Fibroblast of upper back skin (primary cell): ENCODE results near the gene TRERF1.
A peak's percentile ranks its signal among the peaks of the same experiment; 100 is the strongest.

Experiments used
- DNase-seq: peaks from one replicate; pipeline ENCODE4 v3.0.0-alpha.2; 2013

Gene TRERF1

DNA sequence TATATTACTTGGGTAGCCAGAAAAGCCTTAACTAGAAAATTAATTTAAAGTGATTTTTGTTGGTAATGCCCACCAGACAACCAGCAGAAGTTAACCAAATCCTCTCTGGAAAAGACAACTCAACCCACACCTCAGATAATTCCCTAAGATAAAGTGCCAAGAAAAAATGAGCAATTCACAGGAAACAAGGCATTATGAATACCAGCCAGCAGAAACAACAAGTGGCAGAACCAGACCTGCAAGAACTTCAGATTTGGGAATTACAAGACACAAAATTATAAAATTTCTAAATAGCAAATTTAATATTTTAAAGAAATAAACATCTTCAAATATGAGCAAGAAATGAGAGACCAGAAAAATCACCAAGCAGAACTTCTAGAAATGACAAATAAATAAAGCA is 154.1 kb downstream of the TRERF1 start:
- no peak for DNase-seq

DNA sequence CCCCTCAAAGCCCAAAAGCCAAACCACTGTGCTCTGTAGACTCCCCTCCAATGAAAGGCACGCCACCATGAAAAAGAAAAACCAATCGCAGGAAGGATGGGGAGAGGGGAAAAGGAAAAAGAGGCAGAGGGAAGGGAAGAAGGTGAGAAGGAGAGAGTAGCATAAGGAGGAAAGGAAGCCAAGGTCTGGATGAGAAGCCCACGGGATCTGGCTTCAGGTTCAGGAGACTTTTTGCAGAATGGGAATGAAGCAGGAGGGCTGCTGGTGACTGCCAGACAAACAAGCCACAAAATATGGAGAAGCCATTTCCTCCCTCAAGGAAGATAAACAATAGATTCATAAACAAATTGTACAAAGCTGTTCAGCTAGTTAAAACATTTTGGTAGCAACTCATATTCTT is 155.1 kb downstream of the TRERF1 start:
- no peak for DNase-seq

- DNase-seq: no peak
Measured at GRCh38 chr6:42295677-42296076, 156.0 kb downstream of the TRERF1 start.

- DNase-seq: no peak
Measured at GRCh38 chr6:42295181-42295580, 156.5 kb downstream of the TRERF1 start.

- peak; percentile 39 for DNase-seq
Measured at GRCh38 chr6:42294759-42295158, 157.0 kb downstream of the TRERF1 start.

DNA sequence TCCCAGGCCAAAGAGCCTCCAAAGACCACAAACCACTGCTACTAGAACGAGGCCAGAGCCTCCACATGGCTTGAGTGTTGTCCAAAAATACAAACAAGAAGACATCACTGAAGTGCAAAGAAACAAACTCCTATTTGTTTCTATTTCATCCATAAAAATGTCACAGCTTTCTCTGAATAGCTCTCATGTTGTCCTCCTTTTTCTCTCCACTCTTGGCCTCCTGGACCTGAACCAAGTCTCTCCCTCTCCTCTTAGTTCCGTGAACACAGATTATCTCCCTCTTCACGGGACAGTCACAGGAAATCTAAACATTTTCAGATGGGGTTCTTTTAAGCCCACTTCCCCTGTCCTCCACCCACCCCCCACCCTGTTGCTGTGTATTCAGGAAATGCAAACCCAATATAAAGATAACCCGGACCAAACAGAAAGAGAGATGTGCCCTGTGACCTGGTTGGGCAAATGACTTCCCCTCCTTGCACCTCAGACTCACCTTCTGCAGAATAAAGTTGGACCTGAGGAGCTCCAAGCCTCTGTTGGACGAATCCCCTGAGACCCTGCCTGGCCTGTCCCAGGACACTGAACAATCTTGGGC is 158.2 kb downstream of the TRERF1 start:
- no peak for DNase-seq

GRCh38 chr6:42292004-42292740 is 159.6 kb downstream of the TRERF1 start:
- no peak for DNase-seq

DNA sequence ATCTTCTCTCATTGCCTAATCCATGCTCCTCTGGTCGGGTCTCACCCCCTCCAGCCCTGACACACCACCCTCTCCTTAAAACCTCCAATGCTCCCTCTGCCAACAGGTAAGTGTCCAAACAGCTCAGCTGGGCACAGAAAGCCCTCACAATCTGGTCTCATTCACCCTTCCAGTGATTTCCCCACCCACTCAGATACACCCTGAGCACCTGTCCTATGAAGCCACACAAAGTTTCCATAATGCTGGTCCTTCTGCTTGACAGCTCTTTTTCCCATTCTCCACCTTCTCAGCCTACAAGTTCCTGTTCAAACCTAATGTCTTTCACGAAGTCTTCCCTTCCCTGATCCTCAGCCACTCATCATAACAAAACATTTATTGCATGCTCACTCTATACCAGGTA is 164.0 kb downstream of the TRERF1 start:
- DNase-seq: no peak

DNA sequence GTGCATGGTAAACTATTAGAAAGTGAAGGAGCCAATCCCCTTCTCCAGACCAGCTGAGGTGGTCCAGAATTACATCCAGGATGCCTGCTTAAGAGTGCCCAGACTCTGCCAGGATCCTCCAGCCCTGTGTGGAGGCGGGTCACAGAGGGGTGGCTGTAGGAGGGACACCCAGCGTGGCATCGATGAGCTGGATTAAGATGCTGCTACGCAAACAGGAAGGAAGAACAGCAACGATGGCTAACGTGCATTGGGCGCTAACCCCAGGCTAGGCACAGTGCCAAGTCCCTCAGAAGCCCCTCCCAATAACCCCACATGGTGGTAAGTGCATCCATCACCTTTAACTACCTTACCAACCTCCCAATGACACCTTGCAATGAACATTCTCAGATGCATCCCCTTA is 170.2 kb downstream of the TRERF1 start:
- DNase-seq: no peak

DNA sequence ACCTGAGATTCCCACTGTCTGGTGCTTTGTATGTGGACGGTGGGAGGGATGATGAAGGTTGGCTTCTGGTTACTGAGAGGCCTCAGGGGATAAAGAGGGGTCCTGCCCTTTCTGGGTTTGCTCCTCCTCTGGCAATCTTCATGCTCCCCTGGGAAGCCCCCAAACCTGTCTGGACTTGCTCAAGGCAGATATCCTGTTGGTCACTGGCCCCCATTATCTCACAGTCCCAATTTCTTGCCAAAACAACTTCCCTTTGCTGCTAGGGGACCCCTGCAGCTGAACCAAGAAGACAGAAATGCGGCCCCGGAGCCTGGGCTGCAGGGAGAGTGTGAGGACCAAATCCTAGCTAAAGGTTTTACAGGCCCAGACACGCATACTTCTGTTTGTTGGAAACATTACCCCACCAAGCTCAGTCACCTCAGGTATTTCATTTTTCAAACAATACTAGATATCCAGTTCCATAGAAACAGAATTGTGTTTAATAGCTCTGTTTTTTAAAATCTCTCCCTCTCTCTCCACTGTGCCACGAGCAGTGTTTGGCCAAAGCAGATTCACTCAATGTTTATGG is 170.7 kb downstream of the TRERF1 start:
- DNase-seq: no peak

DNA sequence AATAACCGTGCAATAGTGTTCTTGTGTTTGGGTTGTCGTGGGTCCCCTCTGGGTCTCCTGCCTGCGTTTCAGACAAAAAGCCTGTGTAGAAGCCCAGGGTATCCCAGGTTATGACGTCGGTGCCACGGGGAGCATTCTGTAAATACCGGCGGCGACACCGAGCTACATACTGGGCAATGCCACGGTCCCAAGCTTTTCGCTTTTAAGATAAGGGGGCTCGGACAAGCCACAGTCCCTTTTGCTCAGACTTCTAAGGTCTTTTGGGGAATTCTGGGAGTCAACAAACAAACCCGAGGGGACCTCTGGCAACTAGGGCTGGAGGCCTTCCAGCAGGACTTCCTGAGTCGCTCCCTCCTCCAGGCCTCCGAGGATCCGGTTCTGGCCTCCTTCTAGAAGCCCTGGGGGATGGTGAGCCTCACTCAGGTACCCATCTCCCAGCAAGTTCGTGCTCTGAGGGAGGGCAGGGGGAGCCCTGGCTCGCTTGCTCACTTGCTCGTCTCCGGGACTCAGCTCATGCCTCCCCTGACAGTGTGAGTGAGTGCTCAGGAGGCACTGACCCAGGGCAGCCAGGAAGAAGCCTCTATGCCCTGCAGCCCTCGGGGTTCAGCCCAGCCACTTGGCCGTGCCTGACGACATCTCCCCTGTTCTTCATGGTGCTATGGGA is 171.6 kb downstream of the TRERF1 start:
- DNase-seq: peak; percentile 31

DNA sequence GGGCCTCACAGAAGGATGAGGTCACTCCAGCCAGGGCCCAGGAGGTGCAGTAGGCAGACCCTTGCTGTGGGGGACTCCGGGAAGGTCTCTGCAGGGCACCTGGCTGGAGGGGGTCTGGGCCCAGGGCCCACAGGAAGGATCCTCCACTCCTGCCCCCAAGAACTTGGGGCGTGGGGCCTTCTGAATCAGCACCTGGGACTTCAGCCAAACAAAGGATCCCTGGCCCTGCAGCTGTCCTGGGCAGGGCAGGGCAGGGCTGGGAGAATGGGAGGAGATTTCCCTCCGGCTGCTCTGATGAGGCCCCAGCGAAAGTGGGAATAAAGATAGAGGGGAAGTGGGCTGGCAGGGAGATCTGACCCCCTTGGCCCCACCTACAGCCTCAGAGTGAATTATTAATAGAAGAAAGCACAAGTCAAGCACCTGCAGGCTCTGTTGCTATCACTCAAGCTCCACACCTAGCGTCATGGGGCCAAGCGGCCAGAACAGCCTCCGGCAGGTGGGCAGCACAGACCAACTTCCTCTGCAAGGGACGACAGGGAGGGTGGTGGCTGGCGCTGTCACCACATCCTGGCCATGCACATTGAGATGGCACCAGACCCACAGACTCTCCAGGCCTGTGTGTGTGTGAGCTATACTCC is 172.5 kb downstream of the TRERF1 start:
- peak; percentile 28 for DNase-seq

GRCh38 chr6:42278131-42278853 is 173.4 kb downstream of the TRERF1 start:
- no peak for DNase-seq

DNA sequence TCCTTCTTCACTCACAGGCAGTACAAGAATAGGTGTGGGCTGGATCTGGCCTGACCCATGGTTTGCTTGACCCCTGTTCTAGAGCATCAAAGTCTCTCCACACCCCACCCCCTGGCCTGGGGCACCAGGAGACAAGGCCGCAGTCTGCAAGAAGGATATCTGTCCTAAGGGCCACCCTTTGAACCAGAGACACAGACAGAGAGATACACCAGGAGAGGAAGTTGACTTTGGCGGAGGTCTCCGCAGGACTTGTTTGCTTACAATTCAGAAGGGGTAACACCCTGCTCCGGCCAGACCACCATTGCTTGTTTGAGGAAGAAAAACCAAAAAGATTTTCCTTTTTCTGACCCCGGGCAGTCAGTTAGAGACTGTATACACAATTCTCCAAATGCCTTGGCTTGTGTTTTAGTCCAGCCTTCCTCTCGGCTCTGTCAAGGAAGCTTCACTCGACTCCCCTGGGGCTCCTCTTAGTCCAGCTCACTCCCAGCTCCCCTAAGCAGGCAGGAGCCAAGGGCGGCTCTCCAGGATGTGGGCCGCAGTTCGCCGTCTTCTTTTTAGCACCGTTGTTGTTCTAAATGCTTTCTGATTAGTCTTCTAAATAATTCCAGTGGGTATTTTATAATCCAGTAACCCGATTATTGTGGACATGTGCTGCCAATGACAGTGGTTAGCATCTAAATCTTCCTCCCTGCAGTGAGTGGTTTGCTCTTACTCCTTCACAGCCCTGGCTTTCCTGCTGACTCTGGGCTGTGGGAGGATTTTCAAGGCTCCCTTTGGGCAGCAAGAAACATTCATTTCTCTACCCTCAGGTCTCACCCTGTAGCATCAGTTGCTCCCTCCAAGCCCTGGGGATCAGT is 175.5 kb downstream of the TRERF1 start:
- DNase-seq: peak; percentile 46

- no peak for DNase-seq
Measured at GRCh38 chr6:42275376-42276033, 176.2 kb downstream of the TRERF1 start.

GRCh38 chr6:42274898-42275297 is 176.8 kb downstream of the TRERF1 start:
- DNase-seq: no peak

DNA sequence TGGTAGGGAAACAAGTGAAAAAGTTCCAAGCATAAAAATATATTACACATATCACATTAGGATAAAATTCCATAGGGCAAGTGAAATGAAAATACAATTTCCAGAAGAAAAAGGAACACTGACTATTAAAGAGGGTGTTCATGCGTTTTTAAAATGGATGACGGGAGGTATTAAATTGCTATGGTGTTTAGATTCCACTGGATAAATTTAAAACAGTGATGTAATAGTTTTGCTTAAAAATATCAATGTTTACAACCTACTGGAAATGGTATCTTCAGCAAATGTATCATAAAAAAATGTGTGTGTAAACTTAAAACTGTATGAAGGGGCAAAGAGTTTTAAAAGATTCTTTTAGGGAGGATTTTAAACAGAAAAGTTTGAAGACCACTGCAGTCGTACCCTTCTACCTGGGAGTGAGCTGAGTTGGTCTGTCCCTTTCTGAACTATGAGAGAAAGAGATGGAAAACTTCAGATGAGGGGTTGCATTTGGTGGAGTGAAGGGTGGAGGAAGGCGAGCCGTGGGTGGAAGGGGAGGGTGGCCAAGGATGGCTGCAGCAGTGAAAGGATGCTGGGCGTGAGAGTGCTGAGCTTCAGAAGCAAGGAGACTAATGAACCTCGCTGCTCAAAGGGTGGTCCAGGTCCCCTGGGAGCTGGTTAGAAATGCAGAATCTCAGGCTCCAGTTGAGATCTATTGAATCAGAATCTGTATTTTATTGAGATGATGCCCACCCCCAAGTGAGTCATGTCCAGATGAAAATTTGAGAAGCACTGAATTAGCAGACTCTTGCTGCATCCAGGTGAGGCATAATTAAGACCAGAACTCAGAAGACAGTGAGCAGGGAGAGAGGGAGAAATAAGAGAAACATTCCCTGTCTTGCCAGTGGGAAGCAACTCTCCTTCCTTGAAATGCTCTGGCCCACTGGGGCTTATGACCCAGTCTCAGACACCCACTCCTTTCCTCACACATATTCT is 179.6 kb downstream of the TRERF1 start:
- no peak for DNase-seq

GRCh38 chr6:42269974-42270510 is 181.7 kb downstream of the TRERF1 start:
- no peak for DNase-seq

GRCh38 chr6:42269553-42269952 is 182.2 kb downstream of the TRERF1 start:
- DNase-seq: no peak

DNA sequence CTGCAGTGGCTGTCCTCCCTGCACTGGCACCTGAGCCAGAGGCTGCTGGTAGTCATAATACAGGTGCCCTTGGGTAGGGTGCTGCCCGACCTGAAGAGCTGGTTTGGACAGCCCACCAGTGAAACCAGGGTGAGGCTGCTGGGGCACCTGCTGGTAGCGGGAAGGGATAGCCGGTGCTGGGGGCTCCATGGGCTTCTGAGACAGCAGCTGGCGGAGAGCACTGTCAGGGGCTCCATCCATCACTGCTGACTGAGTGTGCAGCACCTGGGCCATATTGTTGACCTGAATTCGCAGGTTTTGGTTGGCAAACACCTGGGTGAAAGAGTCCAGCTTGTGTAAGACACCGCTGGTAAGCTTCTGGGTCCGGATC is 182.9 kb downstream of the TRERF1 start:
- DNase-seq: no peak
